HepG2 (cell line): Measurements from ENCODE around the gene CHMP1A. TPM values are rescaled to one million over a fixed set of nuclear protein-coding genes. Genes with fewer than 3 reads are reported as not detected.

Experiments used
- AHR ChIP-seq: IDR thresholded peaks from 2 replicates; pipeline ENCODE4 v1.6.1; 2018; ENCODE audit warnings: missing genetic modification reagents, missing compliant biosample characterization
- ATF4 ChIP-seq, 2 experiments: fragments of 450-650 bp in 1 of 2; sonication (generic) in 1 of 2; formaldehyde crosslinking; IDR thresholded peaks; 2 replicates each; pipeline versions ENCODE4 v1.5.0 to v1.8.0; 2020 to 2022; ENCODE audit warnings: mild to moderate bottlenecking in 1 of 2, missing genetic modification reagents in 1 of 2
- ATRX ChIP-seq: sonication (generic); formaldehyde crosslinking; IDR thresholded peaks from 2 replicates; pipeline ENCODE4 v1.4.0; 2020; ENCODE audit warnings: missing genetic modification reagents, borderline replicate concordance
- ELF4 ChIP-seq: sonication (generic); formaldehyde crosslinking; IDR thresholded peaks from 2 replicates; pipeline ENCODE4 v1.5.0; 2020; ENCODE audit warnings: missing genetic modification reagents, mild to moderate bottlenecking, moderate library complexity, borderline replicate concordance
- MEIS2 ChIP-seq: sonication (generic); formaldehyde crosslinking; IDR thresholded peaks from 2 replicates; pipeline ENCODE4 v1.9.0; 2021; ENCODE audit warnings: mild to moderate bottlenecking, missing genetic modification reagents
- SNAPC5 ChIP-seq: sonication (generic); formaldehyde crosslinking; IDR thresholded peaks from 2 replicates; pipeline ENCODE4 v1.8.1; 2023; ENCODE audit warnings: mild to moderate bottlenecking, missing genetic modification reagents, borderline replicate concordance
- SOX5 ChIP-seq: IDR thresholded peaks from 2 replicates; pipeline ENCODE4 v1.6.1; 2016; ENCODE audit warnings: borderline replicate concordance
- SPEN ChIP-seq: sonication (generic); formaldehyde crosslinking; IDR thresholded peaks from 2 replicates; pipeline ENCODE4 v1.5.1; 2020; ENCODE audit warnings: low read depth, mild to moderate bottlenecking, missing genetic modification reagents
- SRF ChIP-seq: IDR thresholded peaks from 2 replicates; pipeline ENCODE4 v1.6.1; 2011; ENCODE audit warnings: mild to moderate bottlenecking, low read depth, low read length, moderate library complexity
- SYNCRIP ChIP-seq: fragments of 200-400 bp; formaldehyde crosslinking; IDR thresholded peaks from 2 replicates; pipeline ENCODE4 v1.6.1; 2018; ENCODE audit warnings: mild to moderate bottlenecking, low read depth, low read length; ENCODE audit not compliant: insufficient read depth
- ZBTB2 ChIP-seq: sonication (generic); formaldehyde crosslinking; IDR thresholded peaks from 2 replicates; pipeline ENCODE4 v1.8.0; 2022; ENCODE audit warnings: low read depth, missing genetic modification reagents
- ZBTB21 ChIP-seq: sonication (generic); formaldehyde crosslinking; IDR thresholded peaks from 2 replicates; pipeline ENCODE4 v1.4.0; 2020; ENCODE audit warnings: missing genetic modification reagents
- ZEB1 ChIP-seq: IDR thresholded peaks from 2 replicates; pipeline ENCODE4 v1.6.1; 2012; ENCODE audit warnings: mild to moderate bottlenecking, low read depth, inconsistent platforms; ENCODE audit not compliant: insufficient replicate concordance
- ZNF12 ChIP-seq: sonication (generic); formaldehyde crosslinking; IDR thresholded peaks from 2 replicates; pipeline ENCODE4 v1.5.0; 2020; ENCODE audit warnings: missing genetic modification reagents
- ZNF367 ChIP-seq: sonication (generic); formaldehyde crosslinking; IDR thresholded peaks from 2 replicates; pipeline ENCODE4 v1.4.0; 2020; ENCODE audit warnings: missing genetic modification reagents, borderline replicate concordance
- ZNF772 ChIP-seq: sonication (generic); formaldehyde crosslinking; IDR thresholded peaks from 2 replicates; pipeline ENCODE4 v1.5.0; 2020; ENCODE audit warnings: mild to moderate bottlenecking, missing genetic modification reagents
- polyA plus RNA-seq, 8 experiments: library from polyadenylated mRNA; depleted of rRNA in 3 of 8; stranded (reverse) in 7 of 8; unstranded in 1 of 8; fragments of >200 nt; fragmentation: Illumina TruSeq in 4 of 8; extraction: Trizol in 4 of 8; gene quantifications; 2 replicates each; pipeline versions ENCODE4 v1.2.1 to v1.2.3, GENCODE V29; 2011 to 2016; ENCODE audit warnings: low read depth in 4 of 8, missing spikeins in 1 of 8, mixed read lengths in 1 of 8; ENCODE audit not compliant: insufficient read depth in 1 of 8
- total RNA-seq, 5 experiments: library from RNA; depleted of rRNA; stranded (reverse); fragments of >200 nt; fragmentation: Illumina TruSeq; extraction: Trizol; gene quantifications; 2 replicates each; pipeline ENCODE4 v1.2.3, GENCODE V29; 2016; ENCODE audit warnings: low read depth in 1 of 5
- TF ChIP-seq, protein P1 (sequence below): sonication (generic); formaldehyde crosslinking; IDR thresholded peaks from 2 replicates; pipeline ENCODE4 v1.4.0; 2020; ENCODE audit warnings: low read depth, missing genetic modification reagents
- TF ChIP-seq, protein P2 (sequence below): IDR thresholded peaks from 2 replicates; pipeline ENCODE4 v1.6.1; 2016
- TF ChIP-seq, protein P3 (sequence below): sonication (generic); formaldehyde crosslinking; IDR thresholded peaks from 2 replicates; pipeline ENCODE4 v1.4.0; 2020; ENCODE audit warnings: missing genetic modification reagents

Gene CHMP1A
- total and polyA plus RNA-seq, 2 of the 13 experiments (the other 11 are each of a cell fraction or from before 2014, with no cell fraction given) = 69.4 to 73.3 TPM

DNA sequence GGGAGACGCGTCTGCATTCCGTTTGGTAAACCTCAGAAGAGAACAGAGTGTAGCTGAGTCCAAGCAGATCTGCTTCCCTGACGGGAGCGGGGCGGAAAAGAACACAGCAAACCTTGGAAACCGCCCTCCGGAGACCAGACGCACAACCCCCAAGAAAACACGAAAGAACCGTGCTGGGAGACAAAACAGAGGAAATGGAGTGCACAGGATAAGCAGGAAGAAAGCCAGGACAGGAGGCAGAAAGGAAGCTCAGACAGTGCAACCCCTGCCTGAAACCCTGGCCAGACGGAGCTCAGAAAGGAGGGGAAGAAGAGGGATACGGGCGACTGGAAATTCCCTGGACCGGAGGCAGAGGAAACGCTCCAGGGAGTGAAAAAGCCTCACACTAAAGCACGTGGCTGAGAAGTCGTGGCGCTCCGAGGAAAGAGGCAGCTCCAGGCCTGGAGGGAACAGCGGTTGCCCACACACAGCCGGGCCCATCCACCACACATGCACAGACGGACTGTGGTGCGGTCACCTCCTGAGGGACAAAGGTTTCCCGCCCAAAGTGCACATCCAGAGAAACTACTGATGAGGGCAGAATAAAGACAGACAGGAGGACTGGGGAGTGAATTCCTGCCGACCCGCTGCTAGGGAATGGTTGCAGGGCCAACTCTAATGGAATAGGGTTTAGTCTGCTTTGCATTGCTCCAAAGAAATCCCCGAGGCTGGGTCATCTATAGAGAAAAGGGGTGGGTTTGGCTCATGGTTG lies 33.8 kb downstream of the CHMP1A start (continued):
- no peak for TF ChIP-seq ZNF12 (CRISPR knock-in tag)
- TF ChIP-seq SYNCRIP = no peak
- no peak for TF ChIP-seq ATF4 (CRISPR knock-in tag; IDR thresholded peaks at IDR 0.05)
- TF ChIP-seq SOX5 = no peak
- TF ChIP-seq SPEN (CRISPR knock-in tag) = no peak
- TF ChIP-seq, protein P1, sequence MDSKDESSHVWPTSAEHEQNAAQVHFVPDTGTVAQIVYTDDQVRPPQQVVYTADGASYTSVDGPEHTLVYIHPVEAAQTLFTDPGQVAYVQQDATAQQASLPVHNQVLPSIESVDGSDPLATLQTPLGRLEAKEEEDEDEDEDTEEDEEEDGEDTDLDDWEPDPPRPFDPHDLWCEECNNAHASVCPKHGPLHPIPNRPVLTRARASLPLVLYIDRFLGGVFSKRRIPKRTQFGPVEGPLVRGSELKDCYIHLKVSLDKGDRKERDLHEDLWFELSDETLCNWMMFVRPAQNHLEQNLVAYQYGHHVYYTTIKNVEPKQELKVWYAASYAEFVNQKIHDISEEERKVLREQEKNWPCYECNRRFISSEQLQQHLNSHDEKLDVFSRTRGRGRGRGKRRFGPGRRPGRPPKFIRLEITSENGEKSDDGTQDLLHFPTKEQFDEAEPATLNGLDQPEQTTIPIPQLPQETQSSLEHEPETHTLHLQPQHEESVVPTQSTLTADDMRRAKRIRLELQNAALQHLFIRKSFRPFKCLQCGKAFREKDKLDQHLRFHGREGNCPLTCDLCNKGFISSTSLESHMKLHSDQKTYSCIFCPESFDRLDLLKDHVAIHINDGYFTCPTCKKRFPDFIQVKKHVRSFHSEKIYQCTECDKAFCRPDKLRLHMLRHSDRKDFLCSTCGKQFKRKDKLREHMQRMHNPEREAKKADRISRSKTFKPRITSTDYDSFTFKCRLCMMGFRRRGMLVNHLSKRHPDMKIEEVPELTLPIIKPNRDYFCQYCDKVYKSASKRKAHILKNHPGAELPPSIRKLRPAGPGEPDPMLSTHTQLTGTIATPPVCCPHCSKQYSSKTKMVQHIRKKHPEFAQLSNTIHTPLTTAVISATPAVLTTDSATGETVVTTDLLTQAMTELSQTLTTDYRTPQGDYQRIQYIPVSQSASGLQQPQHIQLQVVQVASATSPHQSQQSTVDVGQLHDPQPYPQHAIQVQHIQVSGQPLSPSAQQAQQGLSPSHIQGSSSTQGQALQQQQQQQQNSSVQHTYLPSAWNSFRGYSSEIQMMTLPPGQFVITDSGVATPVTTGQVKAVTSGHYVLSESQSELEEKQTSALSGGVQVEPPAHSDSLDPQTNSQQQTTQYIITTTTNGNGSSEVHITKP (CRISPR knock-in tag) = no peak
- TF ChIP-seq SNAPC5 (CRISPR knock-in tag) = peak; percentile 36; the same call in 1 of the 2 replicates
- TF ChIP-seq ZBTB21 (CRISPR knock-in tag) = no peak
- no peak for TF ChIP-seq SRF
- TF ChIP-seq, protein P2, sequence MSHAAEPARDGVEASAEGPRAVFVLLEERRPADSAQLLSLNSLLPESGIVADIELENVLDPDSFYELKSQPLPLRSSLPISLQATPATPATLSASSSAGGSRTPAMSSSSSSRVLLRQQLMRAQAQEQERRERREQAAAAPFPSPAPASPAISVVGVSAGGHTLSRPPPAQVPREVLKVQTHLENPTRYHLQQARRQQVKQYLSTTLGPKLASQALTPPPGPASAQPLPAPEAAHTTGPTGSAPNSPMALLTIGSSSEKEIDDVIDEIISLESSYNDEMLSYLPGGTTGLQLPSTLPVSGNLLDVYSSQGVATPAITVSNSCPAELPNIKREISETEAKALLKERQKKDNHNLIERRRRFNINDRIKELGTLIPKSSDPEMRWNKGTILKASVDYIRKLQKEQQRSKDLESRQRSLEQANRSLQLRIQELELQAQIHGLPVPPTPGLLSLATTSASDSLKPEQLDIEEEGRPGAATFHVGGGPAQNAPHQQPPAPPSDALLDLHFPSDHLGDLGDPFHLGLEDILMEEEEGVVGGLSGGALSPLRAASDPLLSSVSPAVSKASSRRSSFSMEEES (CRISPR knock-in tag) = peak; percentile 52; the same call in 1 of the 2 replicates
- no peak for TF ChIP-seq ZNF772
- no peak for TF ChIP-seq ZBTB2 (CRISPR knock-in tag)
- TF ChIP-seq, protein P3, sequence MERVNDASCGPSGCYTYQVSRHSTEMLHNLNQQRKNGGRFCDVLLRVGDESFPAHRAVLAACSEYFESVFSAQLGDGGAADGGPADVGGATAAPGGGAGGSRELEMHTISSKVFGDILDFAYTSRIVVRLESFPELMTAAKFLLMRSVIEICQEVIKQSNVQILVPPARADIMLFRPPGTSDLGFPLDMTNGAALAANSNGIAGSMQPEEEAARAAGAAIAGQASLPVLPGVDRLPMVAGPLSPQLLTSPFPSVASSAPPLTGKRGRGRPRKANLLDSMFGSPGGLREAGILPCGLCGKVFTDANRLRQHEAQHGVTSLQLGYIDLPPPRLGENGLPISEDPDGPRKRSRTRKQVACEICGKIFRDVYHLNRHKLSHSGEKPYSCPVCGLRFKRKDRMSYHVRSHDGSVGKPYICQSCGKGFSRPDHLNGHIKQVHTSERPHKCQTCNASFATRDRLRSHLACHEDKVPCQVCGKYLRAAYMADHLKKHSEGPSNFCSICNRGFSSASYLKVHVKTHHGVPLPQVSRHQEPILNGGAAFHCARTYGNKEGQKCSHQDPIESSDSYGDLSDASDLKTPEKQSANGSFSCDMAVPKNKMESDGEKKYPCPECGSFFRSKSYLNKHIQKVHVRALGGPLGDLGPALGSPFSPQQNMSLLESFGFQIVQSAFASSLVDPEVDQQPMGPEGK = no peak; the same call in 1 of the 2 replicates
- no peak for TF ChIP-seq ATRX (CRISPR knock-in tag)
- no peak for TF ChIP-seq AHR (CRISPR knock-in tag)
- TF ChIP-seq ELF4 = no peak
- TF ChIP-seq ZEB1 = no peak
- TF ChIP-seq MEIS2 (CRISPR knock-in tag) = no peak; the same call in 1 of the 2 replicates
- TF ChIP-seq ZNF367 = no peak
